Measurements from ENCODE around the gene NOL4L.

NOL4L gene

DNA sequence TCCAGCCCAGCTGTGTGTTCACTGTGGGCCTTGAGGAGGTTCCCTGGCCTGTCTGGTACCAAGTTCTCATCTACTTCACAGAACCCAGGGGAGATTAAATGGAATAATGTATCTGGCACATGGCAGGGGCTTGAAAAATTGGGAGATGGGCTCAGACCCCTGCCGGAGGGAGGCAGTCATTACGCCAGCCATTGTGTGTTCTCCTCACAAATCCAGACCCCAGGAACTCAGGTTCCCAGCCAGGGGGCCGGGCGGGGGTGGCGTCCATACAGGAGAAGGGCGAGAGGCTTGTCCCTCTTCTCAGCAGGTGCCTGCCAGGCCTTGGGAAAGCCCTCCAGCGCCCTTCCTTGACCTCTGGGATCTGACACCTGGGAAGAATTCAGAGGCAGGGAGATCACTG, 8.1 kb downstream of the NOL4L start:
- Histone ChIP-seq H3K27ac (no peak overlapping the region), H3K36me3 (ENCODE audit: insufficient read depth, low read length) (no peaks in the 10 kb centered on the region), H3K9ac (ENCODE audit: insufficient read length) (no peak overlapping the region), H3K9me3 (ENCODE audit: low read depth, low read length) (no peaks in the 10 kb centered on the region), H3K4me3 (no peak overlapping the region)
- TF ChIP-seq EZH2 (IDR thresholded peaks at IDR 0.05) (no peak), FOXP2 (optimal IDR thresholded peaks at IDR 0.05; ENCODE audit: control extremely low read depth, extremely low read length, insufficient read depth) (no peak), POLR2AphosphoS5 (IDR thresholded peaks at IDR 0.05; ENCODE audit: borderline replicate concordance, low read depth, low read length) (no peak)
- no peak for DNase-seq (ENCODE audit: low read depth, low spot score)

DNA sequence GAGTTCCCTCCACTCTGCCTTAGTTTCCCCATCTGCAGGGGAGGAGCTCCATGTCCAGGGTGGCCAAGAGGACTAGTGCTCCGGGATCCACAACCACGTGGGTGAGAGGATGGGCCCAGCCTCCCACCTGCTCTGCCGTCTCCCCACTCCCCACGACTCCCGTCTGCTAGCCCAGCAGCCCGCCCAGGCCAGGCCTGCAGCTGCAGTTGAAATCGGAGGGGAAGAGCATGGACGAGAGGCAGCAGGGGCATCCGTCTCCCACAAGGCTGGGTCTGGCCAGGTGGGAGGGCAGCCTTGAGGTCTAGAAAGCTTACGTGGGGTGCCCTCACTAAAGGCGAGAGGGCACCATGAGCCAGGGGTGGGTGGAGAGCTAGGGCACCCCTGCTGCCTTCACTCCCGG, 8.6 kb downstream of the NOL4L start:
- Histone ChIP-seq H3K9ac (ENCODE audit: insufficient read length) (no peak overlapping the region), H3K36me3 (ENCODE audit: insufficient read depth, low read length) (no peaks in the 10 kb centered on the region), H3K9me3 (ENCODE audit: low read depth, low read length) (no peaks in the 10 kb centered on the region), H3K27ac (no peak overlapping the region), H3K4me3 (no peak overlapping the region)
- no peak for DNase-seq (ENCODE audit: low read depth, low spot score)
- no peak for TF ChIP-seq FOXP2 (optimal IDR thresholded peaks at IDR 0.05; ENCODE audit: control extremely low read depth, extremely low read length, insufficient read depth)
- no peak for TF ChIP-seq POLR2AphosphoS5 (IDR thresholded peaks at IDR 0.05; ENCODE audit: borderline replicate concordance, low read depth, low read length)
- no peak for TF ChIP-seq EZH2 (IDR thresholded peaks at IDR 0.05)

DNA sequence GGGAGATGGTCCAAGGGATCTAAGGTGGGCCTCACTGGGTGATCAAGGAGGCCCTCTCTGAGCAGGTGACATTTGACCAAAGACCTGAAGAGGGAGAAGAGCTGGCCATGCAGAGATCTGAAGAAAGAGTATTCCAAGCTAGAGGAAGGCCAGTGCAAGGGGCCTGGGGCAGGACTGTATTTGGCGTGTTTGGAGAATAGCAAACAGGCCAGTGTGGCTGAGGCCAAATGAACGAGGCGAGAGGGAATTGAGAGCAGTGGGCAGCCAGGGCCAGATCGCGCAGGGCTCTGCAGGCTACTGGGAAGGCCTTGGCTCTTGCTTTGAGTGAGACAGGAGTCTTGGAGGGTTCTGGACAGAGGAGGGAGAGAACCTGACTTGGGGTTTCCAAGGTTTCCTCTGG, 9.3 kb downstream of the NOL4L start:
- TF ChIP-seq FOXP2 (optimal IDR thresholded peaks at IDR 0.05; ENCODE audit: control extremely low read depth, extremely low read length, insufficient read depth) (no peak), POLR2AphosphoS5 (IDR thresholded peaks at IDR 0.05; ENCODE audit: borderline replicate concordance, low read depth, low read length) (no peak), EZH2 (IDR thresholded peaks at IDR 0.05) (no peak)
- H3K27ac ChIP-seq: no peak overlapping the region

DNA sequence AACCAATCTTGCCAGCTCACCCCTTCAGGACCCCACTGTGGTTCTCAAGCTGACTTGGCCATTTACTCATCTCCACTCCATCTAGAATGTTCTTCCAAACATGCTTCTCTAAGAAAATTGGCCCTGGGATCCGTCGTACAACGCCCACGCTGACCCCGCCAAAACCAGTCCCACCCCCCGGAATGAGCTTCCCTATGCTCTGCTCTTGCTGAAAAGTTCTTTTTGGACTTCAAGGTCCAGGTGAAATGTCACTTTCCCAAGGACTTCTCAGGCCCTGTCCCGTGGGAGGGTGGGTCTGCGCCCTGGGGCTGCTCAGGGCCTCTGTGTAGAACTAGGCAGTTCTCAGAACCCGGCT, 9.9 kb downstream of the NOL4L start:
- Histone ChIP-seq H3K9ac (ENCODE audit: insufficient read length) (no peak overlapping the region), H3K9me3 (ENCODE audit: low read depth, low read length) (no peaks in the 10 kb centered on the region), H3K4me3 (no peak overlapping the region), H3K27ac (no peak overlapping the region), H3K36me3 (ENCODE audit: insufficient read depth, low read length) (no peaks in the 10 kb centered on the region)
- no peak for TF ChIP-seq POLR2AphosphoS5 (IDR thresholded peaks at IDR 0.05; ENCODE audit: borderline replicate concordance, low read depth, low read length)
- no peak for DNase-seq (ENCODE audit: low read depth, low spot score)

More for the DNA sequence above, 9.3 kb downstream of the NOL4L start:
- H3K4me3 ChIP-seq: no peak overlapping the region
- DNase-seq (ENCODE audit: low read depth, low spot score): no peak
- H3K9ac ChIP-seq (ENCODE audit: insufficient read length): no peak overlapping the region
- no peaks in the 10 kb centered on the region for H3K9me3 ChIP-seq (ENCODE audit: low read depth, low read length)
- no peaks in the 10 kb centered on the region for H3K36me3 ChIP-seq (ENCODE audit: insufficient read depth, low read length)

DNA sequence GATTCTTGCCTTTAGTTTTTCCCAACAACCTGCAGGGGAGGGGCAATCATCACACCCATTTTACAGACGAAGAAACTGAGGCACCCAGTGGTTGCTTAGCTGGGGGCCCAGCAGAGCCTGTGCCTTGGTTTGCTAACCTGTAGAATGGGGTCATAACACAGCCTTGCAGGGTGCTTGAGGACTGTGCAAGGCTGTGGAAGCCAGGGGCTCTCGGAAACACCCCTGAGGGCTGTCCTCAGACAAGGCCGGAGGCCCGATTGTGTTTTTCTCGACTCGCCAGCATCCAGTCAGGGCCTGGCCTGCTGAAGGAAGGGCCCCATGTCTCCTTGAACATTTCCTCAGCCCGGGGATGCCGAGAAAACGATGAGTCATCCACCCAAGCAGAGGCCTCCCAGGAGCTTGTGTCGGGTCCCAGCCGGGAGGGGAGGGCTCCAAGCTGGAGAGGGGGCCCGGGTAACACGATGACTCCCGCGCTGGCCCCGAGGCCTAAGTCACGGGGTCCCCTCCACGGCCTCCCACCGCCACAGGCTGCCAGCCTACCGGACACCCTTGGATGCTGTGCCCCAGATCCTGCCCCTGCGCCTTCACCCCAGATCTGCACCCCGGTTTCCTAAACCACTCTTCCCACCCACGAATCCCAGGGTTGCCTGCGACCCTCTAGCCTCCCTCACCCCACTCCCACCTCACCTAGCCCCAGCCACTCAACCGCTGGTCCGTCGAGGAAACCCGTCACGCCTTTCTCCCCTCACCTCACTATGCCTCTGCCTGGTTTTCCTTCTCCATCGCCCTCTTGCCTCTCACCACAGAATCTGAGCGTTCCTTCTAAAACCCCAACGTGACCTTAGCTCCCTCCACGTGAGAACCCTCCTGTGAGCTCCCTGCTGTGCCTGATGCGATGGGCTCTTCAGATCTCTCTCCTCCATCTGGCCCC, 10.6 kb downstream of the NOL4L start:
- Histone ChIP-seq H3K9me3 (ENCODE audit: low read depth, low read length) (no peaks in the 10 kb centered on the region), H3K27ac (no peak overlapping the region), H3K36me3 (ENCODE audit: insufficient read depth, low read length) (no peaks in the 10 kb centered on the region), H3K4me3 (no peak overlapping the region), H3K9ac (ENCODE audit: insufficient read length) (peak overlapping the region; percentile 32)
- no peak for DNase-seq (ENCODE audit: low read depth, low spot score)
- no peak for TF ChIP-seq FOXP2 (optimal IDR thresholded peaks at IDR 0.05; ENCODE audit: control extremely low read depth, extremely low read length, insufficient read depth)
- TF ChIP-seq EZH2 (IDR thresholded peaks at IDR 0.05): no peak
- no peak for TF ChIP-seq POLR2AphosphoS5 (IDR thresholded peaks at IDR 0.05; ENCODE audit: borderline replicate concordance, low read depth, low read length)

DNA sequence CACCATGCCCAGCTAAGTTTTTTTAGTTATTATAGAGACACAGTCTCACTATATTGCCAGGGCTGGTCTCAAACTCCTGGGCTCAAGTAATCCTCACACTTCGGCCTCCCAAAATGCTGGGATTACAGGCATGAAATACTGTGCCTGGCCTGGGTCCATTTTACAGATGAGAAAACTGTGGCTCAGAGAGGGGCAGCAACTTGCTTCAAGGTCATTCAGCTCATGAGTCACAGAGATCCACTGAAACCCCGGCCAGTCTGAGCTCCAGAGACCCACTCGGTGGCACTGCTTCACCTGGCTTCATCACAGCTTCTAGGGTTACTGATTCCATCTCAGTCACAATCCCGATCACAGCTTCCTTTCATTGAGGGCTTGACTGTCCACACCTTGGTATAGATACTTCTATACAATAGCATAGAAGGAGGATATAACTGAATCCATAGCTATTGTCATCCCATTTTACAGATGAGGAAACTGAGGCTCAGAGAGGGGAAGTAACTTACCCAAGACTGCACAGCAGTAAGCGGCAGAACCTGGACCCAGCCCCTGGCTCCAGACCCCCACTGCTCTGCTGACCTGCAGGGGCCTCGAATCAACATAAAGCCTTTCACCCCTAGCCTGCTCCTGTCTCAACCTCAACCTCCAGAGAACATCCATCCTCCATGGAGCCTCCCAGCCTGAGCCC, 11.8 kb downstream of the NOL4L start:
- H3K27ac ChIP-seq: no peak overlapping the region
- no peak for TF ChIP-seq FOXP2 (optimal IDR thresholded peaks at IDR 0.05; ENCODE audit: control extremely low read depth, extremely low read length, insufficient read depth)
- no peak for TF ChIP-seq POLR2AphosphoS5 (IDR thresholded peaks at IDR 0.05; ENCODE audit: borderline replicate concordance, low read depth, low read length)
- no peak for TF ChIP-seq EZH2 (IDR thresholded peaks at IDR 0.05)
- no peak for DNase-seq (ENCODE audit: low read depth, low spot score)
- no peaks in the 10 kb centered on the region for H3K9me3 ChIP-seq (ENCODE audit: low read depth, low read length)
- no peaks in the 10 kb centered on the region for H3K36me3 ChIP-seq (ENCODE audit: insufficient read depth, low read length)
- H3K9ac ChIP-seq (ENCODE audit: insufficient read length): no peak overlapping the region
- no peak overlapping the region for H3K4me3 ChIP-seq

DNA sequence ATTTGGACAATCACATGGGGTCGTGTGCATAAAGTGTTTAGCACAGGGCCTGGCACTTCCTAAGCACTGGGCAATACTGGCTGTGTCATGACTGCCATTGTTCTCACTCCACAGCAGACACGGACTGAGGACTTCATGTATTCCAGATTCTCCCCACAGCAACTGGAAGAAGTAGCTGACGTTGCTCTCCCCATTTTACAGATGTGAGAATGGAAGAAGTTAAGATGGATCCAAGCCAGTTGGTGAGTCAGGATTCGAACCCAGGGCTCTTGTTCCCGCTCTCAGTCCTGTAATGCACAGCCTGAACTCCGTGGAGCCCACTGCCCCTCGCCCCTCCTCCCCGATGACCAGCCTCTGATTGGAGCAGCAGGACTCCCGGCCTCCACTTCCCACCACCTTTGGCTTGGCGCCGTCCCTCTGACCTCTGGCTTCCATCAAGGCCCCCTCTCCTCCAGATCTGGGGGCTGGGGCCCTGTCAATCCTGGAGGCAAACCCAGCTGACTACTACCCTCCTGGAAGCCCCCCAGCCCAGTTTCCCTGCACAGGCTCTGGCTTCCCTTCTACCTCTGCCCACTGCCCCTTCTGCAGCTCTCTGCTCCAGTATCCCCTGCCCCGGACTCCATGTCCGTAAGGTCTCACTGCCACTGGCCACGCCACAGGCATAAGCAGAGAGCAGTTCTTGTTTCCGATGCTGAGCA, 12.7 kb downstream of the NOL4L start:
- TF ChIP-seq FOXP2 (optimal IDR thresholded peaks at IDR 0.05; ENCODE audit: control extremely low read depth, extremely low read length, insufficient read depth) (no peak), POLR2AphosphoS5 (IDR thresholded peaks at IDR 0.05; ENCODE audit: borderline replicate concordance, low read depth, low read length) (no peak), EZH2 (IDR thresholded peaks at IDR 0.05) (no peak)
- Histone ChIP-seq H3K9me3 (ENCODE audit: low read depth, low read length) (no peaks in the 10 kb centered on the region), H3K36me3 (ENCODE audit: insufficient read depth, low read length) (no peaks in the 10 kb centered on the region), H3K4me3 (no peak overlapping the region), H3K9ac (ENCODE audit: insufficient read length) (no peak overlapping the region), H3K27ac (no peak overlapping the region)
- no peak for DNase-seq (ENCODE audit: low read depth, low spot score)

DNA sequence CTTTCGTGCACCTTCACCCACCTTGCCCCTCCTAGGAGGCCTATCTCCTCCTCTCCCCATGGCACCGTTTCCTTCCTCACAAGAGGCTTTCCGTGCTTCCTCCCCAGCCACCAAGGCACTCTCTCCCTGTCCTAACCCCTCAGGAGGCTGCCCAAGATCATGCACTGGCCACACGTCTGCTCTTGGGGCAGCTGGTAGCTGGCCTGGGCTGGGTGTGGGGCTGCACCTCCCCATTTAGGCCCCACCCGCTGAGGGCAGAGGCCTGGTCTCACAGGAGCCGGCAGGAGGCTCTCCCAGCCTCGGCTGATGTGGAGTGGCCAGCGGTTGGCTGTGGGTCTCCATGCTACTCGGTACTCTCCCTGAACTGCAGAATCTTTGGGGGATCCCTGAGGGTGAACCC, 13.6 kb downstream of the NOL4L start:
- Histone ChIP-seq H3K27ac (no peak overlapping the region), H3K36me3 (ENCODE audit: insufficient read depth, low read length) (no peaks in the 10 kb centered on the region), H3K9me3 (ENCODE audit: low read depth, low read length) (no peaks in the 10 kb centered on the region), H3K9ac (ENCODE audit: insufficient read length) (no peak overlapping the region), H3K4me3 (no peak overlapping the region)
- no peak for TF ChIP-seq FOXP2 (optimal IDR thresholded peaks at IDR 0.05; ENCODE audit: control extremely low read depth, extremely low read length, insufficient read depth)
- no peak for TF ChIP-seq EZH2 (IDR thresholded peaks at IDR 0.05)
- TF ChIP-seq POLR2AphosphoS5 (IDR thresholded peaks at IDR 0.05; ENCODE audit: borderline replicate concordance, low read depth, low read length): no peak
- DNase-seq (ENCODE audit: low read depth, low spot score): no peak
